ENCODE measurements around the gene CIROP.

GRCh38 chr14:23052182-23052623 lies 52.6 kb downstream of the CIROP start:
- TF ChIP-seq POLR2A (IDR thresholded peaks at IDR 0.05): no peak
- TF ChIP-seq CTCF (IDR thresholded peaks at IDR 0.05): no peak
- no peak for TF ChIP-seq POLR2AphosphoS5 (IDR thresholded peaks at IDR 0.05)
- no peak for TF ChIP-seq EP300 (IDR thresholded peaks at IDR 0.05)

Data from upper lobe of left lung (tissue), 4 donors.